SHP77 treated with DMSO at 0.1 percent for 48 hours (cell line): ENCODE results near the gene CADM2.

Experiments used
- DNase-seq: peaks from one replicate; lab custom pipeline; 2025; lab: John Stamatoyannopoulos, UW

The CADM2 gene

DNA sequence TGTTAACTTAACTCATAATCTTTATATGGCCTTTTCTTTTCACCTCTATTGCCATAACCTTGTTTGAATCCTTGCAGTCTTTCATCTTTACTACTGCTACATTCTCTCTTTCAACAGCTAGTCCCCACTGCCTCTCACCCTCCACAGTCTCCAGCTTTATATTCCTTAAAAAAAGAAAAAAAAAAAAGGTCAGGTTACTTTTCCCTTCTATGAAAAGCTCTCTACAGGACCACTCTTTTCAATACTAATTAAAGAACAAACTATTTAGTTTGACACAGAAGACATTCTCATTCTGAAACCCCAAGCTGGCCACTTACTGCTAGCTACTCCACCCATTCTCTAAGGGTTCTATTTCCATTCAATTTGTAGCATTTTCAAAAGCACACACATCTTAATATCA is 25.6 kb downstream of the CADM2 start:
- no peak for DNase-seq

GRCh38 chr3:84985795-84986194 is 27.0 kb downstream of the CADM2 start:
- DNase-seq = no peak

DNA sequence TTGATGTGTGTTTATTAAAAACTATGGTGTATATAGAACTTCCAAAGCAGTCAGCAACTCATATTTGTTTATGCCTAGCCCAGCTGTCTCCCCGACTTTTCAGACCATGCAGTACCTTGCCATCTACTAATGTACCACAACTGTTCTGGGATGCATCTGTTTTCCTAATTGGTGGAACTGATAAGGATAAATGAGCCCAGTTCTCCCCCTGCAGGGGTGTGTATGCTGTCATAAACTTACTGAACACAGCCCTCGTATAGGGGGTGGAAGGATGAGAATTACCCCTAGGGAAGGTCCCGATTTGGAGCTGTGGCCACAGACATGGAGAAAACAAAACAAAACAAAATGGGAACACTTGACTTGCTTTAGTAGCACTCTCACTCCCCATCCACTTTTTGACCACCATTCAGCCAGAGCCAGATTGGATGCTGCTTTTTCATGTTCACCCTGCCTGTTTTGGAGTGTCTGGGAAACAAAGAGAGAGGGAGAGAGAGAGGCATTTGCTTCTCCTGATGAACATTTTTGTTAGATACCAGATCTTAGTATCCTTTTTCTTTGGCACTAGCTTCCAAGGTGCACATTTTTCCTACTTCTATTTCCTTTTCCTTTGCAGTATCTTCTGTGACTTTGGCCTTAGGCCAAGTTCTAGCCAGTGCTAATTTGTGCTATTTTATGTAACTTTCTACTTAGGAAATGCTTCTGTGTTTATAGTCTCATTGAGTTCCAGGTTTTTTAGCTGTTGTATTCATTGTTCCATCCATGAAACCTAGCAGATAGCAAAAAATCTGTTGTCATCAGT is 29.1 kb downstream of the CADM2 start:
- DNase-seq = no peak

DNA sequence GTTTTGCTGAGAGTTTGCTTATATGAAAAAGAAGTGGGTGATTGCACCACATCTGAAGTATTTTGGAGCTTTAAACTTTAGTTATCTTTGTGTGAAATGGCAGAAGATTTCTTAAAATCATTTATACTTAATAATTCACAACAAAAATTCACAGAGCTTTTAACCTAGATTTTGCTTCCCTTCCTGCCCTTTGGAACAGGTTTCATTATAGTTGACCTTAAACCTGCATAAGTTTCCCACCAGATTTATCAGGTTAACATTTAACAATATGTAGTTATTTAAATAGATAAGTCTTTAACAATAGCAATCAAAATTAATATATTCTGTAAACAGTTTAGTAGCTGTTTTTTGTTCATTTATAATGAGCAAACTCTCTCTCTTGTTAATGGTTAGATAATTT is 30.3 kb downstream of the CADM2 start:
- DNase-seq = no peak

- no peak for DNase-seq
Measured at GRCh38 chr3:84991422-84991900, 32.7 kb downstream of the CADM2 start.

GRCh38 chr3:84993956-84994355 is 35.2 kb downstream of the CADM2 start:
- DNase-seq = no peak

- DNase-seq = no peak
Measured at GRCh38 chr3:84998545-84998944, 39.8 kb downstream of the CADM2 start.

DNA sequence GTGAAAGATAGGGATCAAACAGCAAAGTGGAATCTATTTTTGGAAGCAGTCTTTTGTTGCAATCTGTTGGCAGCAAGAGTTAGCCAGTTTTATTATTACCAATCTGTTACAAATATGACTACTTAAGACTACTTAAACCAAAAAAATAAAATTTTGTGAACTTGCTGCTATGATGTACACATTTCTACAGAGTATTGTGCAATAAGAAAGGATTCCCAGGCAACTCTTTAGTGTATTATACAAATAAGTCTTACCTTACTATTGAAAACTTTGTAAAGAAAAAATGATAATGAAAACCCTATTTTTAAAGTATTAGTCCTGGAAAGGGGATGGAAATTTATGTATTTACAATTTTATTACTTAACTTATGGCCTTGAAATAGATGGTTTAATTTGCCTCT is 44.7 kb downstream of the CADM2 start:
- no peak for DNase-seq

- DNase-seq = no peak
Measured at GRCh38 chr3:85004147-85004546, 45.4 kb downstream of the CADM2 start.

GRCh38 chr3:85005946-85006345 is 47.2 kb downstream of the CADM2 start:
- DNase-seq = no peak

DNA sequence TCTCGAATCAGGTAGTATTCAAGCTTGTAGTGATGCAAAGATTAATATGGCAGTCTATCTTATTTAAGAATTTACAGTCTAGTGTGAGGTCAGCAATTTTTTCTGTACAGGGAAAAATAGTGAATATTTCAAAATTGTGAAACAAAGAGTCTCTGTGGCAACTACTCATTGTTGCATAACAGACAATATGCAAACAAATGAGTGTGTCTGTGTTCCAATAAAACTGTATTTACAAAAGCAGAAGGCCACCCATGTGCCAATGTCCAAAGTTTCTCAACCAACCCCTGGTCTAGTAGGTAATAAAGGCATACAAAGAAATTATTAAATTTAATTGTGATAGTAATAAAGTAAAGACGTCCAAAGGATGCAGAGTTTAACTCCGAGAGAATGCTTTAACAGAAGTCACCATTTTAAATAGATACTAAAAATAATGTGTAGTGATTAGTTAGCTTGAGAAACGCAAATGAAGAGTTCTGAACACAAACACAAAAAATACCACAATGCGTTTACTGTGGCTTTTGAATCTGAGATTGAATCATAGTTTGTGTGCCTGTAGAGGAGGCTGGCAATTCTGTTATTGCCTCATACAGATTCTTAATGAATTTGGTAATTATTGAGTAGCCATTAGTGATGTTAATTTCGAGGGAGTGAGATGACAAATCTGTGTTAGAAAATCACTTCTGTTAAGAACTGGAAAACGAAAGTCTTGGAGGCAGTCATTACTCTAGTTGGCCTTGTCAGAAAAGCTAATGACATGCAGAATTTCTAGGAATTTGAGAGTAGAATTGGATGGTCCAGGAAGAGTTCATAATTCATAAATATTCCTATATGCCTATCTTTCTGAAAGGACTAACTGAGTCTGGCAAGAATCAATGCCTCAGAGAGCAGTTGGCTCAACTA is 48.7 kb downstream of the CADM2 start:
- no peak for DNase-seq

GRCh38 chr3:85020828-85021227 is 62.0 kb downstream of the CADM2 start:
- no peak for DNase-seq

DNA sequence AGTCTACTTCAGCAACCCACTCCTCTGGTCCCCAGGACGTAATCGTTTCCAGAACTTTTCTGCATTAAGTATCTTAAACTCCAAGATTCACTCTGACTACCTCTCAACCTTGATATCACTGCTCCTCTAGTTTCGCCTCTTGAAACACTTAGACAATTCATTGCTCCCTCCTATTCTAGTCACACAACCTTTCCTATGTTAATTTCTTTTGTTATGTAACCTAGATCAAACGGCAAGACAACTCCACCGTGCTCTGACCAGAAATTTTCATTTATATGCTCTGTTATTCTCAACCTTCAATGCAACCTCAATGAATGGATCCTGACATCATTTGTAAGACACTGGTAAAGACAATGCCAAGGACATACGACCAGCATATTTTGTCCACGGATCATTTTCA is 71.3 kb downstream of the CADM2 start:
- DNase-seq = no peak

DNA sequence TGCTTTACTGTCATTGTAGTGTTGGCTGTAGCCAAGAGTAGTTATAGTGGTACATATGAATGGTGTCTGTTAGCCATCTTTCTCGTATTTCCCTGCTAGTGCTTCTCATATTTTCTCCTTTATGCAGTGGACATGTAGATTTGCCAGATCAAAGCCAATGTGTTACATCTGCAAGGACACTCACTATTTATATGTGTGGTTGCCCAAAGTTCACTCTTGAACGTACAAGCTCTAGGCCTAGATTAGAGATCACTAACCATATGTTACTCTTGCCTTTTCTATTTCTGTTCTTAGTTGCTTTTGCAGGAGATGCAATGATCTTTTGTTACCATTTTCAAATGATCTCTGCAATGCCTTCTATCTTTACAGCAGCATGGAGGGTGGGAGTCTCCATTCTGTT is 78.4 kb downstream of the CADM2 start:
- DNase-seq = no peak

- DNase-seq = no peak
Measured at GRCh38 chr3:85041001-85041400, 82.2 kb downstream of the CADM2 start.

- DNase-seq = no peak
Measured at GRCh38 chr3:85041562-85042055, 82.8 kb downstream of the CADM2 start.

GRCh38 chr3:85050821-85051220 is 92.0 kb downstream of the CADM2 start:
- DNase-seq = no peak

DNA sequence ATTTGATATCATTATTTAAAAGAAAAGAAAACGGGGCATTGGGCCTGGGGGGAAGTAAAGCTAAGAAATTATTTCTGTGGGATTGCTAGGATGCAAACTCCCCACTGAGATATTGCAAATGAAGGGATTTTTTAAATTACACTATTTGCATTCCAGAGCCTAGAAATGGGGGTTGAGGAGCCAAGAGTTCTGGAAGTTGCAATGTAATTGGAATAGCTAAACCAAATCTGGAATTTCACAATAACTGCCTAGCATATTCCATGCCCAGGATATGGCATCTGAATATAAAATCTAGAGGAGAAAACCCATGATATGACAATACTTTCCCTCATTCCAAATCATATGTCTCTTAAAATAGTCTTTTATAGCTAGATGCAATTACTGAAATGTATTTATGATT is 93.0 kb downstream of the CADM2 start:
- DNase-seq = no peak

DNA sequence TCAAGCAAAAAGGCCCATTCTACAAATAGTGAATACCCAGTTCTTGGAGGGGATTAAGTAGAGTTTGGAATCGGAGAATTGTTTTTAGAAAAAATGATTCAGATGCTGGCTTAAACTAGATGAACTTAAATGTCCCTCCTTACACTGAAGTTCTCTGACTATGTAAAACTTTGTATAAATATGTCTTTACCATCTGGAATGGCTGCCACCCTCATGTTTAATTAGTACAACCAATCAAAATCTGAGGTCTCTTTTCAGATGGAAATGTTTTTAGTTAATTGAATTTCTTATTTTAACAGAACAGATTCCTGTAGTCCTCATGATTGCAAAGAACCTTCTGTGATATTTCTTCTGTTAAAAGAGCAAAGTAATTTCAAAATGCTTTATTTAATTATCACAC is 94.8 kb downstream of the CADM2 start:
- DNase-seq = no peak

GRCh38 chr3:85054579-85054978 is 95.8 kb downstream of the CADM2 start:
- no peak for DNase-seq

- no peak for DNase-seq
Measured at GRCh38 chr3:85068911-85069310, 110.1 kb downstream of the CADM2 start.

DNA sequence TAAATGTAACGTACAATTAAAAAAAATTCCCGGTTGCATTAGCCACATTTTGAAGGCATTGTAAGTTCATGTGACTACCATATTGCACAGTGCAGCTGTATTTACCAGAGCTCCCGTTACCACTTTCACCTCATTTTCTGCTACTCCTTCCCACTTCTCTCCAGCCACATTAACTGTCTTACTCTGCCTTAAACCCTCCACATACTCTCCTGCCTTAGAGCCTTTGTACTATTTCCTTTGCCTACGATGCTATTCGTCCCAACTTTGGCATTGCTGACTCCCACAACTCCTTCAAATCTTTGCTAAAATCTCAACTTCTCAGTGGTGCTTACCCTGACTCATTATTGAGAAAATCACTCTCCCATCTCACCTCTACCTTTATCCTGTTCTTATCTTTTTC is 115.2 kb downstream of the CADM2 start:
- no peak for DNase-seq

GRCh38 chr3:85075663-85076062 is 116.9 kb downstream of the CADM2 start:
- DNase-seq = no peak
